Measurements from ENCODE around the gene MBNL2.

DNA sequence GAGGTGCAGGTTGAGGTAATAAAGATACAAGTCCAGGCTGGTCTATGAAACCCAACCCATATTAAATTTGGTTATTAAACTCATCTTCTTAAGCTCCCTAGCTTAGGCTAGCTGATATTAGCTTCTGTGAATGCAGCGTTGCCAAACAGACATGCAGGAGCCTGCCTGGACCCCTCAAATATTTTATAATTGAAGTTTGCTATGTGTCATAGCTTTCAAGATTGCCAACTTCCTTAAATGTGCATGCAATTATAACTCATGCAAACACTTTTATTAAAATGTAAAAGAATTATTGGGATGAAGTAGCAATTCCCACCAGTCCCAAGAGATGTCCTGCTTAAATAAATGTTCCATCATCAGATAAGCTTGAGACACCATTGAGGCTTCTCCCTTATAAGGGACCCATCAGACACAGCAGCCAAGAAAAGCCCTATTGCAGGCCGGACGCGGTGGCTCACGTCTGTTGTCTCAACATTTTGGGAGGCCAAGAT is 51.3 kb downstream of the MBNL2 start:
- TF ChIP-seq, protein P1, sequence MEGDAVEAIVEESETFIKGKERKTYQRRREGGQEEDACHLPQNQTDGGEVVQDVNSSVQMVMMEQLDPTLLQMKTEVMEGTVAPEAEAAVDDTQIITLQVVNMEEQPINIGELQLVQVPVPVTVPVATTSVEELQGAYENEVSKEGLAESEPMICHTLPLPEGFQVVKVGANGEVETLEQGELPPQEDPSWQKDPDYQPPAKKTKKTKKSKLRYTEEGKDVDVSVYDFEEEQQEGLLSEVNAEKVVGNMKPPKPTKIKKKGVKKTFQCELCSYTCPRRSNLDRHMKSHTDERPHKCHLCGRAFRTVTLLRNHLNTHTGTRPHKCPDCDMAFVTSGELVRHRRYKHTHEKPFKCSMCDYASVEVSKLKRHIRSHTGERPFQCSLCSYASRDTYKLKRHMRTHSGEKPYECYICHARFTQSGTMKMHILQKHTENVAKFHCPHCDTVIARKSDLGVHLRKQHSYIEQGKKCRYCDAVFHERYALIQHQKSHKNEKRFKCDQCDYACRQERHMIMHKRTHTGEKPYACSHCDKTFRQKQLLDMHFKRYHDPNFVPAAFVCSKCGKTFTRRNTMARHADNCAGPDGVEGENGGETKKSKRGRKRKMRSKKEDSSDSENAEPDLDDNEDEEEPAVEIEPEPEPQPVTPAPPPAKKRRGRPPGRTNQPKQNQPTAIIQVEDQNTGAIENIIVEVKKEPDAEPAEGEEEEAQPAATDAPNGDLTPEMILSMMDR (IDR thresholded peaks at IDR 0.05; ENCODE audit: insufficient read depth, low read length), result no peak
- TF ChIP-seq POLR2AphosphoS5 (IDR thresholded peaks at IDR 0.05; ENCODE audit: low read depth), result no peak
- no peak for TF ChIP-seq SPI1 (IDR thresholded peaks at IDR 0.05; ENCODE audit: borderline replicate concordance, low read depth)
- TF ChIP-seq, protein P2, sequence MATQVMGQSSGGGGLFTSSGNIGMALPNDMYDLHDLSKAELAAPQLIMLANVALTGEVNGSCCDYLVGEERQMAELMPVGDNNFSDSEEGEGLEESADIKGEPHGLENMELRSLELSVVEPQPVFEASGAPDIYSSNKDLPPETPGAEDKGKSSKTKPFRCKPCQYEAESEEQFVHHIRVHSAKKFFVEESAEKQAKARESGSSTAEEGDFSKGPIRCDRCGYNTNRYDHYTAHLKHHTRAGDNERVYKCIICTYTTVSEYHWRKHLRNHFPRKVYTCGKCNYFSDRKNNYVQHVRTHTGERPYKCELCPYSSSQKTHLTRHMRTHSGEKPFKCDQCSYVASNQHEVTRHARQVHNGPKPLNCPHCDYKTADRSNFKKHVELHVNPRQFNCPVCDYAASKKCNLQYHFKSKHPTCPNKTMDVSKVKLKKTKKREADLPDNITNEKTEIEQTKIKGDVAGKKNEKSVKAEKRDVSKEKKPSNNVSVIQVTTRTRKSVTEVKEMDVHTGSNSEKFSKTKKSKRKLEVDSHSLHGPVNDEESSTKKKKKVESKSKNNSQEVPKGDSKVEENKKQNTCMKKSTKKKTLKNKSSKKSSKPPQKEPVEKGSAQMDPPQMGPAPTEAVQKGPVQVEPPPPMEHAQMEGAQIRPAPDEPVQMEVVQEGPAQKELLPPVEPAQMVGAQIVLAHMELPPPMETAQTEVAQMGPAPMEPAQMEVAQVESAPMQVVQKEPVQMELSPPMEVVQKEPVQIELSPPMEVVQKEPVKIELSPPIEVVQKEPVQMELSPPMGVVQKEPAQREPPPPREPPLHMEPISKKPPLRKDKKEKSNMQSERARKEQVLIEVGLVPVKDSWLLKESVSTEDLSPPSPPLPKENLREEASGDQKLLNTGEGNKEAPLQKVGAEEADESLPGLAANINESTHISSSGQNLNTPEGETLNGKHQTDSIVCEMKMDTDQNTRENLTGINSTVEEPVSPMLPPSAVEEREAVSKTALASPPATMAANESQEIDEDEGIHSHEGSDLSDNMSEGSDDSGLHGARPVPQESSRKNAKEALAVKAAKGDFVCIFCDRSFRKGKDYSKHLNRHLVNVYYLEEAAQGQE (IDR thresholded peaks at IDR 0.05; ENCODE audit: insufficient replicate concordance, low read depth), result no peak
- TF ChIP-seq GABPA (IDR thresholded peaks at IDR 0.05; ENCODE audit: low read depth), result no peak

All from HL-60 (cell line).